NCI-H2227 treated with DMSO at 0.1 percent for 48 hours (cell line): ENCODE results near the gene CSGALNACT2.
"Not testable (repeated sequence)": the region's sequence is repeated elsewhere in the genome, so short reads cannot be mapped to it uniquely, and the experiment has no call there.

Experiments
- DNase-seq: peaks from one replicate; lab custom pipeline; 2025; lab: John Stamatoyannopoulos, UW

The CSGALNACT2 gene

GRCh38 chr10:43138021-43138756 is at the start of gene CSGALNACT2:
Gene CSGALNACT2 (plus strand): TSS chr10:43138445. CDS start chr10:43155150, 16,705 bp downstream.
- peak; percentile 68 for DNase-seq

- DNase-seq: no peak
Observed at GRCh38 chr10:43089519-43089918, 48.7 kb upstream of the CSGALNACT2 start.

- DNase-seq: no peak
Observed at GRCh38 chr10:43090188-43090587, 48.1 kb upstream of the CSGALNACT2 start.

GRCh38 chr10:43090664-43091063 is 47.6 kb upstream of the CSGALNACT2 start:
- no peak for DNase-seq

- no peak for DNase-seq
Observed at GRCh38 chr10:43091846-43092245, 46.4 kb upstream of the CSGALNACT2 start.

GRCh38 chr10:43093423-43094076 is 44.7 kb upstream of the CSGALNACT2 start:
- no peak for DNase-seq

GRCh38 chr10:43094085-43094484 is 44.2 kb upstream of the CSGALNACT2 start:
- no peak for DNase-seq

- DNase-seq: not testable (repeated sequence)
Observed at GRCh38 chr10:43099339-43099738, 38.9 kb upstream of the CSGALNACT2 start.

- DNase-seq: no peak
Observed at GRCh38 chr10:43099928-43100327, 38.3 kb upstream of the CSGALNACT2 start.

GRCh38 chr10:43100366-43100765 is 37.9 kb upstream of the CSGALNACT2 start:
- DNase-seq: no peak

- DNase-seq: no peak
Observed at GRCh38 chr10:43102063-43102828, 36.0 kb upstream of the CSGALNACT2 start.

- DNase-seq: peak; percentile 76
Observed at GRCh38 chr10:43105102-43105955, 32.9 kb upstream of the CSGALNACT2 start.

GRCh38 chr10:43105956-43106229 is 32.4 kb upstream of the CSGALNACT2 start:
- DNase-seq: no peak

- no peak for DNase-seq
Observed at GRCh38 chr10:43106256-43107091, 31.8 kb upstream of the CSGALNACT2 start.

- DNase-seq: no peak
Observed at GRCh38 chr10:43108951-43109350, 29.3 kb upstream of the CSGALNACT2 start.

- DNase-seq: no peak
Observed at GRCh38 chr10:43109671-43110249, 28.5 kb upstream of the CSGALNACT2 start.

GRCh38 chr10:43110338-43111071 is 27.7 kb upstream of the CSGALNACT2 start:
- DNase-seq: no peak

- no peak for DNase-seq
Observed at GRCh38 chr10:43111101-43111500, 27.1 kb upstream of the CSGALNACT2 start.

GRCh38 chr10:43111921-43112607 is 26.2 kb upstream of the CSGALNACT2 start:
- DNase-seq: no peak

- DNase-seq: no peak
Observed at GRCh38 chr10:43112608-43112961, 25.7 kb upstream of the CSGALNACT2 start.
